ENCODE data around the gene OSBPL8. TPM values are rescaled to one million over a fixed set of nuclear protein-coding genes. Genes with fewer than 3 reads are reported as not detected.
A peak's percentile ranks its signal among the peaks of the same experiment; 100 is the strongest.

Gene OSBPL8
- total and polyA plus RNA-seq, 9 of the 15 experiments (the other 6 are each of a cell fraction or from before 2014, with no cell fraction given), result 17.4 to 82.7 (median 42.8) TPM

- Histone ChIP-seq H4K20me1 (replicated peaks; ENCODE audit: control insufficient read depth, insufficient read depth, low read length) (no peaks in the 10 kb centered on the region), H3K27ac (ENCODE audit: extremely low read depth, low read depth, low read length) (no peak overlapping the region), H3K9me1 (ENCODE audit: control insufficient read depth, insufficient read depth, low read length) (no peaks in the 10 kb centered on the region), H3K9ac (ENCODE audit: insufficient read depth in 1 of 2, low read depth in 2 of 2, low read length in 2 of 2) (no peak overlapping the region), H3K79me2 (ENCODE audit: control insufficient read depth, insufficient read depth, low read length) (no peaks in the 10 kb centered on the region), H2AFZ (ENCODE audit: low read depth, low read length) (no peak overlapping the region), H3K9me3 (replicated peaks; ENCODE audit: control insufficient read depth, insufficient read depth, low read depth, low read length) (no peaks in the 10 kb centered on the region), H3K4me1 (replicated peaks in 1 of 2; ENCODE audit: control insufficient read depth in 2 of 2, insufficient read depth in 2 of 2, low read length in 2 of 2) (no peaks in the 10 kb centered on the region), H3K4me2 (ENCODE audit: insufficient read depth, low read length) (no peak overlapping the region), H3K27me3 (ENCODE audit: control insufficient read depth in 2 of 2, insufficient read depth in 2 of 2, low read length in 2 of 2) (no peaks in the 10 kb centered on the region), H3K36me3 (ENCODE audit: control insufficient read depth, insufficient read depth, low read length) (no peaks in the 10 kb centered on the region), H3K4me3 (no peak overlapping the region)
- POLR2A ChIA-PET, result interaction anchor here (0.6 to 1.2 kb wide), 2 partner anchors 49 to 370 kb away, joined by 5 to 7 read pairs; no protein-coding TSS in a partner anchor
- TF ChIP-seq BCOR (IDR thresholded peaks at IDR 0.05) (0 out of 2 replicates have a peak, but pooled peaks have one; percentile 15), ZNF445 (CRISPR knock-in tag; IDR thresholded peaks at IDR 0.05; ENCODE audit: low read depth) (no peak), MLX (CRISPR knock-in tag; conservative IDR thresholded peaks at IDR 0.05) (no peak), RBM25 (IDR thresholded peaks at IDR 0.05; ENCODE audit: low read depth, low read length, severe bottlenecking) (peak; percentile 70)
- no TSS peak for BruUV-seq (replicated peaks)
- ATAC-seq (no peak), DNase-seq (ENCODE audit: extremely low read depth in 1 of 4, low spot score in 3 of 4) (no peak), FAIRE-seq (no peak)
- in situ Hi-C loops (cut with MboI) (no loop called here), intact Hi-C loops (cut with micrococcal nuclease) (no loop called here)
- CTCF ChIA-PET (ENCODE audit: low intra/inter-chr PET ratio), result no interaction called here
- 85% methylated on average over 2 of the region's 3 CpGs for WGBS (ENCODE audit: insufficient coverage, low coverage, missing lambda C conversion rate)
Measured at GRCh38 chr12:76407710-76408109, 151.9 kb downstream of the OSBPL8 start.

- Histone ChIP-seq H3K79me2 (ENCODE audit: control insufficient read depth, insufficient read depth, low read length) (no peaks in the 10 kb centered on the region), H3K4me1 (replicated peaks in 1 of 2; ENCODE audit: control insufficient read depth in 2 of 2, insufficient read depth in 2 of 2, low read length in 2 of 2) (peaks cover 0 to 7% of the 10 kb centered on the region in 2 experiments; a peak in 1 of 5 replicates), H3K27me3 (ENCODE audit: control insufficient read depth in 2 of 2, insufficient read depth in 2 of 2, low read length in 2 of 2) (no peaks in the 10 kb centered on the region), H3K27ac (ENCODE audit: extremely low read depth, low read depth, low read length) (no peak overlapping the region), H3K4me3 (no peak overlapping the region), H2AFZ (ENCODE audit: low read depth, low read length) (no peak overlapping the region), H4K20me1 (replicated peaks; ENCODE audit: control insufficient read depth, insufficient read depth, low read length) (no peaks in the 10 kb centered on the region), H3K36me3 (ENCODE audit: control insufficient read depth, insufficient read depth, low read length) (peaks cover 16% of the 10 kb centered on the region; the same call in 2 of the 3 replicates), H3K4me2 (ENCODE audit: insufficient read depth, low read length) (no peak overlapping the region), H3K9ac (ENCODE audit: insufficient read depth in 1 of 2, low read depth in 2 of 2, low read length in 2 of 2) (no peak overlapping the region), H3K9me3 (replicated peaks; ENCODE audit: control insufficient read depth, insufficient read depth, low read depth, low read length) (no peaks in the 10 kb centered on the region), H3K9me1 (ENCODE audit: control insufficient read depth, insufficient read depth, low read length) (no peaks in the 10 kb centered on the region)
- ChIA-PET POLR2A (no interaction called here), CTCF (ENCODE audit: low intra/inter-chr PET ratio) (no interaction called here)
- peak; percentile 28 to 79 (median 56) for DNase-seq (ENCODE audit: extremely low read depth in 1 of 4, low spot score in 3 of 4)
- intact Hi-C loops (cut with micrococcal nuclease), result loop anchor here (5.0 kb wide), 1 partner anchor 155 kb away; the partner anchor contains the start of gene OSBPL8
- in situ Hi-C loops (cut with MboI), result no loop called here
- peak; percentile 79 for FAIRE-seq
- ATAC-seq, result peak; percentile 98
- BruUV-seq (replicated peaks), result no TSS peak
- TF ChIP-seq ZNF639 (CRISPR knock-in tag; conservative IDR thresholded peaks at IDR 0.05 in 1 of 2, IDR thresholded peaks at IDR 0.05 in 1 of 2) (0 out of 4 replicates have a peak, but pooled peaks of 1 of the 2 experiments have one; percentile 58), ZNF197 (CRISPR knock-in tag; IDR thresholded peaks at IDR 0.05; ENCODE audit: low read depth) (no peak), DIDO1 (tag; IDR thresholded peaks at IDR 0.05; ENCODE audit: low read depth) (no peak), OTX1 (CRISPR knock-in tag; IDR thresholded peaks at IDR 0.05) (no peak), USF1 (CRISPR knock-in tag; IDR thresholded peaks at IDR 0.05) (no peak), NKRF (IDR thresholded peaks at IDR 0.05; ENCODE audit: borderline replicate concordance) (no peak), ZNF134 (CRISPR knock-in tag; conservative IDR thresholded peaks at IDR 0.05) (no peak)
Measured at GRCh38 chr12:76402259-76402658, 157.3 kb downstream of the OSBPL8 start.
